KBM-7 (cell line): ENCODE results near the gene SORT1.

Experiments
- DNase-seq: peaks from one replicate; pipeline ENCODE4 v3.0.0-alpha.2; 2015
- in situ Hi-C: fragments of 300-500 bp; cut with MboI; formaldehyde crosslinking; loops from 2 replicates; pipeline ENCODE4 v1.14.3; 2020; ENCODE audit warnings: low sequenced_read_pairs, low pct_unique_long_range_greater_than_20kb, mixed read lengths

SORT1 gene

GRCh38 chr1:109283748-109284600, 113.7 kb downstream of the SORT1 start:
- in situ Hi-C loops = no loop called here
- no peak for DNase-seq

- peak; percentile 94 for DNase-seq
- in situ Hi-C loops = no loop called here
Observed at GRCh38 chr1:109282952-109283747, 114.6 kb downstream of the SORT1 start, which contains the start of gene PSRC1. Gene PSRC1, minus strand, starts transcription at chr1:109283145.

- DNase-seq = no peak
- in situ Hi-C loops = no loop called here
Observed at GRCh38 chr1:109282497-109282951, 115.2 kb downstream of the SORT1 start.

GRCh38 chr1:109281680-109282496, 115.8 kb downstream of the SORT1 start:
- in situ Hi-C loops = no loop called here
- DNase-seq = peak; percentile 31

- in situ Hi-C loops = no loop called here
- DNase-seq = no peak
Observed at GRCh38 chr1:109280862-109281261, 116.9 kb downstream of the SORT1 start.

GRCh38 chr1:109279615-109280278, 118.0 kb downstream of the SORT1 start:
- in situ Hi-C loops = no loop called here

GRCh38 chr1:109277434-109278204, 120.1 kb downstream of the SORT1 start:
- in situ Hi-C loops = no loop called here
- DNase-seq = peak; percentile 86

More at GRCh38 chr1:109279615-109280278, 118.0 kb downstream of the SORT1 start:
- DNase-seq = no peak

GRCh38 chr1:109275706-109276345, 121.9 kb downstream of the SORT1 start:
- in situ Hi-C loops = no loop called here
- DNase-seq = no peak

- peak; percentile 82 for DNase-seq
- in situ Hi-C loops = no loop called here
Observed at GRCh38 chr1:109274533-109275476, 122.9 kb downstream of the SORT1 start.

- in situ Hi-C loops = no loop called here
Observed at GRCh38 chr1:109273570-109274288, 124.0 kb downstream of the SORT1 start.

GRCh38 chr1:109272831-109273547, 124.7 kb downstream of the SORT1 start:
- DNase-seq = no peak
- in situ Hi-C loops = no loop called here

More at GRCh38 chr1:109273570-109274288, 124.0 kb downstream of the SORT1 start:
- no peak for DNase-seq

GRCh38 chr1:109272021-109272799, 125.5 kb downstream of the SORT1 start:
- no peak for DNase-seq
- in situ Hi-C loops = no loop called here

GRCh38 chr1:109271458-109271857, 126.3 kb downstream of the SORT1 start:
- no peak for DNase-seq
- in situ Hi-C loops = no loop called here

GRCh38 chr1:109270623-109271317, 126.9 kb downstream of the SORT1 start:
- in situ Hi-C loops = no loop called here
- DNase-seq = no peak
